ENCODE data around the gene INPP5D. TPM values are rescaled to one million over a fixed set of nuclear protein-coding genes. Genes with fewer than 3 reads are reported as not detected.

INPP5D gene
- total and polyA plus RNA-seq, 9 donors, result 4.3 to 9.8 (median 6.3) TPM

DNA sequence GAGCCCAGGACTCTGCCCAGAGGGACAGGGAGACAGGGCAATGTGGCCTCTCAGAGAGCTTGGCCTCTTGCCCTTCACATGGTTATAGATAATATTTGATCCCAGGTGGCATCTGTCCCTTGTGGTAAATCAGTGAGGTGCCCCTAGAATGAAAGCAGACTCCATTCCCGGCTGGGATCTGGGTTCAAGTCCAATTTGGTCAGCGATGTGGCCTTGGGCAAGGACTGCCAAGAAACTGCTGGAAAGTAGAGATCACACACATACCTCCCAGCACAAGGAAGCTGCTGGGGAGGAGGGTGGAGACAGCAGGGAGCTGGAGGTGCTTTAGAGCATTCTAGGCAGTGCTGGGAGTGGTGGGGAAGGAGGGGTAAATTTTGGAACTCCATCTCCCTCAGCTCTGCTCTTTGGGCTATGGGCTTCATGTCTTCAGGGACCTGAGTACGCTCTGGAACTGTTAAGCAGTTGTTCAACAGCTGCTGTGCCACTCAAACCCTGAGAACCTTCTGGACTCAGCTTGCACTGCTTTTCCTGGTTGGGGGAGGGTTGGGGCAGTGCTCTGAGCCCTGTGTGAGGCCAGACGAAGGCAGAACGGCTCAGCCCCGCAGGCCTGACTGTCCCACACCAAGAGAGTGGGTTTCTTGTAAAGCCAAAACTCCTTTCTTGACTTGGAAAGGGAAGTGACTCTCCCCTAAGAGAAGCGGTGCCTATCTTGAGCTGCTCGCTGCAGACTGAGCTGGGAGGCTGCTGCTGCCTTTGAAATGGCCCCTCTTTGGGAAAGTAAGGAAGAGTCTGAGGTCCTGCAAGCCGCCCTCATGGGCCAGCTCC, 23.0 kb downstream of the INPP5D start:
- H3K4me3 ChIP-seq (ENCODE audit: low read length), result no peak overlapping the region
- WGBS (ENCODE audit: insufficient coverage), result 48% methylated on average over 4 of the region's 9 CpGs
- peak; percentile 69 for DNase-seq

DNA sequence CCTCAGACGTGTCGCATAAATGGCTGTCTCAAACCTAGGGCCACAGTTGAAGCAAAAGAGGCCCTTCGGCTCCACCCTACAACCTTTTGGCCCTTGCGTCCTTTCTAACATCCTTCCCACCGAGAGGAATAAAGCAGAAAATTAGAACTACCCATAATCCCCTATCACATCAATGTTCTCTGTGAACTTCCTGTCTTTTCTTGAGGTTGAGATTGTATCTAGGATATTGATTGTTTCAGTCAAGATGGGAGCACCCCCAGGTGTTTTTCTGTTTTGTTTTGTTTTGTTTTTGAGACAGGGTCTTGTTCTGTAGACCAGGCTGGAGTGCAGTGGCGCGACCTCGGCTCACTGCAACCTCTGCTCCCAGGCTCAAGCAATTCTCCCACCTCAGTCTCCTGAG, 23.6 kb downstream of the INPP5D start:
- Histone ChIP-seq H3K9me3 (replicated peaks; ENCODE audit: control insufficient read depth, low read depth, low read length) (no peaks in the 10 kb centered on the region), H3K27me3 (ENCODE audit: control insufficient read depth, insufficient read depth, low read length) (no peaks in the 10 kb centered on the region), H3K4me1 (ENCODE audit: control insufficient read depth, insufficient read depth, low read length) (peaks cover 37% of the 10 kb centered on the region), H3K4me3 (ENCODE audit: low read length) (no peak overlapping the region), H3K36me3 (ENCODE audit: control insufficient read depth, insufficient read depth, low read length) (no peaks in the 10 kb centered on the region), H3K27ac (ENCODE audit: low read length) (peak overlapping the region; percentile 88)
- WGBS (ENCODE audit: insufficient coverage), result no CpG with 5 or more reads among the region's 8 CpGs
- no peak for DNase-seq

More for the DNA sequence above, 23.0 kb downstream of the INPP5D start:
- H3K27ac ChIP-seq (ENCODE audit: low read length), result peak overlapping the region; percentile 88
- H3K9me3 ChIP-seq (replicated peaks; ENCODE audit: control insufficient read depth, low read depth, low read length), result no peaks in the 10 kb centered on the region
- no peaks in the 10 kb centered on the region for H3K27me3 ChIP-seq (ENCODE audit: control insufficient read depth, insufficient read depth, low read length)
- no peaks in the 10 kb centered on the region for H3K36me3 ChIP-seq (ENCODE audit: control insufficient read depth, insufficient read depth, low read length)
- peaks cover 37% of the 10 kb centered on the region for H3K4me1 ChIP-seq (ENCODE audit: control insufficient read depth, insufficient read depth, low read length)

DNA sequence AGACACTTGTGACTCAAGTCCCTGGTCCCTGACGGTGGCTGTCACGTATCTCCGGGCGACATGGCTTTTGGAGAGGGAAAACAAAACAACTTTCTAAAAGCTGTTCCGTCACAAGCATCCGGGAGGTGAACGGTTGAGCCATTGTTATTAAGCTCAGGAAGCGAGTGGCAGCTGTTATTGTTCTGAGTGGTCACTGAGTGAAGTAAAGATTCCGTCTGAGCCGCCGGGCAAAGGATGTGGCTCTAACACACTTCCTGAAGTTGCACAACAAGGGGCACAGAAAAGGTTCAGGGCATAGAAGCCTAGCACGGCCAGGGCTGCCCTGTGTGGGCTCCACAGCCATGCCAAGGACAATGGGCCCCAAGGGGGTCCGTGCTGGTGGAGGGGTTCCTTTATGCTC, 24.3 kb downstream of the INPP5D start:
- 76% methylated on average over 12 of the region's 13 CpGs for WGBS (ENCODE audit: insufficient coverage)
- peaks cover 34% of the 10 kb centered on the region for H3K4me1 ChIP-seq (ENCODE audit: control insufficient read depth, insufficient read depth, low read length)
- no peak overlapping the region for H3K4me3 ChIP-seq (ENCODE audit: low read length)
- no peaks in the 10 kb centered on the region for H3K9me3 ChIP-seq (replicated peaks; ENCODE audit: control insufficient read depth, low read depth, low read length)
- peak; percentile 83 for DNase-seq
- no peaks in the 10 kb centered on the region for H3K36me3 ChIP-seq (ENCODE audit: control insufficient read depth, insufficient read depth, low read length)
- H3K27ac ChIP-seq (ENCODE audit: low read length), result peak overlapping the region; percentile 88
- no peaks in the 10 kb centered on the region for H3K27me3 ChIP-seq (ENCODE audit: control insufficient read depth, insufficient read depth, low read length)

DNA sequence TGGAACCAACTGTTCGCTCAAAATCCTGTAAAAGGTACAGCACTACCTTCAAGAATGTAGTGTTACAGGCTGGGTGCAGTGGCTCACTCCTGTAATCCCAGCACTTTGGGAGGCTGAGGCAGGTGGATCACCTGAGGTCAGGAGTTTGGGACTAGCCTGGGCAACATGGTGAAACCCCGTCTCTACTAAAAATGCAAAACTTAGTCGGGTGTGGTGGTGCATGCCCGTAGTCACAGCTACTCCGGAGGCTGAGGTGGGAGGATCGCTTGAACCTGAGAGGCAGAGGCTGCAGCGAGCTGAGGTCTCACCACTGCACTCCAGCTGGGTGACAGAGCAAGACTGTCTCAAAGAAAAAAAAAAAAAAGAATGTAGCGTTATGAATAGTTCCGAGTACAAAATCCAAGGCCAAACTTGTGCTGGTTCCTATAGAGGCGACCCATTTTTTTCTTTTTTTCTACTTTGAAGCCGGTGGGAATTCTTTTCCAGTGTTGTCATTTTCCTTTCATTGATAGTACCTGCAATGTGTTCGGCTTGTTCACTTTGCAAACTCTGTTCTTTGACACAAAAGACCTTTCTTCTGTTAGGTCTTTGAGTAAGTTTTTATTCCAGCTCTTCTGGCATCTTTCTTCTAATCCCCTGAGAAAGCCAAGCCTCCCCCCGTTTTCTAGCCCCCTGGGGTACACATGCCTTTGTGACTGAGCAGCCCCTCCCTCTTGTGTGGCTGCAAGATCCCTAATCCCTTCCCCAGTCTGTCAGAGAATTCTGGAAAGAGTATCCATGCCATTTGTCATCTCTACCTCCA, 25.1 kb downstream of the INPP5D start:
- Histone ChIP-seq H3K9me3 (replicated peaks; ENCODE audit: control insufficient read depth, low read depth, low read length) (no peaks in the 10 kb centered on the region), H3K27me3 (ENCODE audit: control insufficient read depth, insufficient read depth, low read length) (no peaks in the 10 kb centered on the region), H3K4me1 (ENCODE audit: control insufficient read depth, insufficient read depth, low read length) (peaks cover 33% of the 10 kb centered on the region), H3K36me3 (ENCODE audit: control insufficient read depth, insufficient read depth, low read length) (no peaks in the 10 kb centered on the region), H3K4me3 (ENCODE audit: low read length) (no peak overlapping the region), H3K27ac (ENCODE audit: low read length) (peak overlapping the region; percentile 88)
- WGBS (ENCODE audit: insufficient coverage), result 77% methylated on average over 9 of the region's 13 CpGs
- DNase-seq, result no peak

DNA sequence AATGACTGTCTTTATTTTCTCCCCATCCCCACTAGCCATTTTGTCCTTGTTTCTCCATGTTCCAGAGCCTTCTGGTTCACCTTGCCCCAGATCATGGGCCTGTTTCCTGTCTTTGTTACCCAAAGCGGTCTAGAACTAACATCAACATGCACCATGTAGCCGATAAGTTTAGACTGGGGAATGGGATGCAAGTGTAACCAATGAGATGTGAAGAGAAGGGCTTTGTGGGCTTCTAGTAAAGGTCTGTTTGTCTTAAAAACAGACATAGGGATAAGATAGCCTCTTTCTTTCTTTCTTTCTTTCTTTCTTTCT, 25.7 kb downstream of the INPP5D start:
- DNase-seq, result no peak
- H3K9me3 ChIP-seq (replicated peaks; ENCODE audit: control insufficient read depth, low read depth, low read length), result no peaks in the 10 kb centered on the region
- no peaks in the 10 kb centered on the region for H3K36me3 ChIP-seq (ENCODE audit: control insufficient read depth, insufficient read depth, low read length)
- peaks cover 33% of the 10 kb centered on the region for H3K4me1 ChIP-seq (ENCODE audit: control insufficient read depth, insufficient read depth, low read length)
- H3K27ac ChIP-seq (ENCODE audit: low read length), result peak overlapping the region; percentile 47
- no peak overlapping the region for H3K4me3 ChIP-seq (ENCODE audit: low read length)
- WGBS (ENCODE audit: insufficient coverage), result no CpG with 5 or more reads among the region's 2 CpGs
- no peaks in the 10 kb centered on the region for H3K27me3 ChIP-seq (ENCODE audit: control insufficient read depth, insufficient read depth, low read length)

DNA sequence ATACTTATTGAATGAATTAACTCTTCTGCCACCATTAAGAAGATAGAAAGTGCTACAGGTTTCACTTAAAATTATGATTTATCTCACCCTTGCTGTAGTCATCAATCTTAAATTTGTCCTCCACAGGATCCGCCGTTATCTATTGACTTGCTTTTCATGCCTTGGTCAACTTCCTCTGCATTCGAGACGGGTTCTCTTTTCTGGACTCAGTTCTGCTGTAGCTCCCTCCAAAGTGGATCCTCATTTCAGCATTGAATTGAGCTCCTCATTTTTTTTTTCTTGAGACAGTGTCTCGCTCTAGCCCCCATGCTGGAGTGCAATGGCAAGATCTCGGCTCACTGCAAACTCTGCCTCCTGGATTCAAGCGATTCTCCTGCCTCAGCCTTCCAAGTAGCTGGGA, 27.6 kb downstream of the INPP5D start:
- 89% methylated on average over 5 of the region's 7 CpGs for WGBS (ENCODE audit: insufficient coverage)
- Histone ChIP-seq H3K27me3 (ENCODE audit: control insufficient read depth, insufficient read depth, low read length) (no peaks in the 10 kb centered on the region), H3K27ac (ENCODE audit: low read length) (no peak overlapping the region), H3K36me3 (ENCODE audit: control insufficient read depth, insufficient read depth, low read length) (no peaks in the 10 kb centered on the region), H3K4me1 (ENCODE audit: control insufficient read depth, insufficient read depth, low read length) (peaks cover 28% of the 10 kb centered on the region), H3K9me3 (replicated peaks; ENCODE audit: control insufficient read depth, low read depth, low read length) (no peaks in the 10 kb centered on the region), H3K4me3 (ENCODE audit: low read length) (no peak overlapping the region)
- no peak for DNase-seq

DNA sequence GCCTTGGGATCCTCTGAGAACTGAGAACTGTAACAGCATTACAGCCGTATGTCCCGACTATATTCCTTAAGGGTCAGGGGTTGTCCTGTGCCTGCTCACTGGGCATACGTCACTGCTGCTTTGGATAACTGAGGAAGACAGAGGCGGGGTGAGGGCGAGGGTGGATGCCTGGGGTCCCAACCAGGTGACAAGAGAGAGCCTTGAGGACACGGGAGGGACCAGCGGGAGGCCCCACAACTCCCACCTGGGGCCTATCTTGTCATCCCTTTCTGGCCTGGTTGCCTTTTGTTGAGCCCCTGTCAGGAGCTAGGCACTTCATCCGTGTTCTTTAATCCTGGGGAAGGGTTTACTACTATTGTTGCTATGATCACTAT, 28.8 kb downstream of the INPP5D start:
- 98% methylated on average over 5 of the region's 8 CpGs for WGBS (ENCODE audit: insufficient coverage)
- H3K4me1 ChIP-seq (ENCODE audit: control insufficient read depth, insufficient read depth, low read length), result peaks cover 19% of the 10 kb centered on the region
- H3K27ac ChIP-seq (ENCODE audit: low read length), result peak overlapping the region; percentile 13

DNA sequence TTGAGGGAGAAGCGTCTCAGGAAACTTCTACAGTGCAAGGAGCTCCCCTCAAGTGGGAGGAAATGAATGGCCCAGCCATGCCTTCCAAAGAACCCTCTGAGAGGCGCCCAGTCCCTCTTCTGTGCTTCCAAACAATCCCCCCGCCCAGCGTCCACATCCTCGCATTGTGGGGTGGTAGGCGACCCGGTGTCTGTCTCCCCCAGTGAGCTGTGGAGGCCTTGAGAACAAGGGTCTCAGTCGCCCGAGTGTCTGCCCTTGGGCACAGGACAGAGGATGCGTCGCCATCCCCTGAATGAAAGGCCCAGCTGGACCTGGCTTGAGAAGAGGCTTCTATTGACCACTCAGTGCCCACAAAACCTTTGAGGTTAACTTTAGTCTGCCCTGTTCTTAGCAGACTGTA, 29.7 kb downstream of the INPP5D start:
- H3K27ac ChIP-seq (ENCODE audit: low read length), result no peak overlapping the region
- H3K9me3 ChIP-seq (replicated peaks; ENCODE audit: control insufficient read depth, low read depth, low read length), result no peaks in the 10 kb centered on the region
- H3K4me3 ChIP-seq (ENCODE audit: low read length), result no peak overlapping the region
- WGBS (ENCODE audit: insufficient coverage), result 90% methylated on average over 8 of the region's 11 CpGs
- no peaks in the 10 kb centered on the region for H3K27me3 ChIP-seq (ENCODE audit: control insufficient read depth, insufficient read depth, low read length)
- H3K36me3 ChIP-seq (ENCODE audit: control insufficient read depth, insufficient read depth, low read length), result no peaks in the 10 kb centered on the region
- DNase-seq, result no peak
- H3K4me1 ChIP-seq (ENCODE audit: control insufficient read depth, insufficient read depth, low read length), result peaks cover 15% of the 10 kb centered on the region

More for the DNA sequence above, 28.8 kb downstream of the INPP5D start:
- no peaks in the 10 kb centered on the region for H3K36me3 ChIP-seq (ENCODE audit: control insufficient read depth, insufficient read depth, low read length)
- H3K9me3 ChIP-seq (replicated peaks; ENCODE audit: control insufficient read depth, low read depth, low read length), result no peaks in the 10 kb centered on the region
- H3K4me3 ChIP-seq (ENCODE audit: low read length), result no peak overlapping the region
- no peak for DNase-seq
- H3K27me3 ChIP-seq (ENCODE audit: control insufficient read depth, insufficient read depth, low read length), result no peaks in the 10 kb centered on the region

DNA sequence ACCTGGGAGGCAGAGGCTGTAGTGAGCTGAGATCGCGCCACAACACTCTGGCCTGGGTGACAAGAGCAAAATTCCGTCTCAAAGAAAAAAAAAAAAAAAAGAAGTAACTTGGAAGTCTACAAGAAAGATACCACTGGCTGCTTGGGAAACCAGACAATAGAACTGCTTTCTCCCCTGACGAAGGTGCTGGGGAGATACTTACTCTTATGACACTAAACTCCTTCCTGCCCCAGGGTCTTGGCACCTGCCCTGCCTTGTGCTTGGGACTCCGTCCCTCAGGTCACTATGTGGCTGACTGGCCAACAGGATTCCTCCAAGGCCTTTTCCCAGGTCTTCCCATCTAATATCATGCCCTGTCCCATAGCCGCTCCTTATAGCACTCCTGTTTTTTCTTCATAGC, 30.7 kb downstream of the INPP5D start:
- Histone ChIP-seq H3K4me1 (ENCODE audit: control insufficient read depth, insufficient read depth, low read length) (peaks cover 10% of the 10 kb centered on the region), H3K27me3 (ENCODE audit: control insufficient read depth, insufficient read depth, low read length) (no peaks in the 10 kb centered on the region), H3K9me3 (replicated peaks; ENCODE audit: control insufficient read depth, low read depth, low read length) (no peaks in the 10 kb centered on the region), H3K36me3 (ENCODE audit: control insufficient read depth, insufficient read depth, low read length) (no peaks in the 10 kb centered on the region), H3K4me3 (ENCODE audit: low read length) (no peak overlapping the region), H3K27ac (ENCODE audit: low read length) (no peak overlapping the region)
- no peak for DNase-seq
- 93% methylated on average over 6 of the region's 6 CpGs for WGBS (ENCODE audit: insufficient coverage)

DNA sequence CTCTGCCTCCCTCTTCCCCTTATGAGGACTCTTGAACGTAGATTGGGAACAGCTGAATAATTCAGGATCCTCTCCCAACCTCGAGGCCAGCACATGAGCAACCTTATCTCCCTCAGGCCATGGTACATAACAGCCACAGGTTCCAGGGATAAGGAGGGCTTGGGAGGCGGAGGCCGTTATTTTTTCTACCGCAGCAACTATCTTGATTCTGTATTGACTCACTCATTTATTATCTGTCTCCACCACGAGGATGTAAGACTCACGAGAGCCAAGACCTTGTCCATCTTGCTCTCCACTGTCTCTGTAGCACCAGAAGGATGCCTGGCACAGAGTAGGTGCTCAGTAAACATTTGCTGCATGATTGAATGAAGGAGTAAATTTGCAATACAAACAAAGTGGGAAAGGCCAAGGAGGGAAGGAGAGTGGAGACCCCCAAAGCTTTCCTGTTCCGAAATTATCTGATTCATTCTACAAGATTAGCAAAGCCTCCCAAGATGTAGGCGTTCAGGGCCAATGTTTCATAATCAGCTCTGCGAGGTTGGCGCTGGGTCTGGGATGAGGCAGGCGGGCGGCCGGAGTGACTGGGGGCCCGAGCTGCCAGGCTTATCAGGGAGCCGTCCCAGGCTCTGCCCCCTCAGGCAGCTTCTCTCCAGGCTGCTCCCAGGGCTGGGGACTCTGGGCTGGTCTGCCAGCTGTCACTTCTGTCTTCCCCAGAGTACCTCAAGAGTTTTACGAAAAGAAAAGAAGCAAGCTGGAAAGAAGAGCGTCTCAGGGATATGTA, 31.6 kb downstream of the INPP5D start:
- H3K27ac ChIP-seq (ENCODE audit: low read length), result no peak overlapping the region
- H3K36me3 ChIP-seq (ENCODE audit: control insufficient read depth, insufficient read depth, low read length), result no peaks in the 10 kb centered on the region
- WGBS (ENCODE audit: insufficient coverage), result 85% methylated on average over 8 of the region's 18 CpGs
- DNase-seq, result no peak
- peaks cover 9% of the 10 kb centered on the region for H3K4me1 ChIP-seq (ENCODE audit: control insufficient read depth, insufficient read depth, low read length)
- no peaks in the 10 kb centered on the region for H3K27me3 ChIP-seq (ENCODE audit: control insufficient read depth, insufficient read depth, low read length)
- no peaks in the 10 kb centered on the region for H3K9me3 ChIP-seq (replicated peaks; ENCODE audit: control insufficient read depth, low read depth, low read length)
- no peak overlapping the region for H3K4me3 ChIP-seq (ENCODE audit: low read length)

All from muscle of leg (tissue), 11 donors.